H9 (cell line): ENCODE data around the gene SGTB. TPM values are rescaled to one million over a fixed set of nuclear protein-coding genes. Genes with fewer than 3 reads are reported as not detected.

Source experiments
- DNase-seq: peaks from one replicate; pipeline ENCODE4 v3.0.0-alpha.2; 2017
- H2AFZ ChIP-seq: one replicate; pipeline ENCODE4 v1.6.1; 2013; ENCODE audit warnings: mild to moderate bottlenecking, low read length, control low read depth, moderate library complexity
- H2AK5ac ChIP-seq: 2 replicates; pipeline ENCODE4 v1.6.1; 2013; ENCODE audit warnings: low read length, control low read depth, mixed read lengths; ENCODE audit not compliant: insufficient read length
- H2BK120ac ChIP-seq: one replicate; pipeline ENCODE4 v1.6.1; 2013; ENCODE audit warnings: low read depth, mild to moderate bottlenecking, low read length, control low read depth, inconsistent platforms; ENCODE audit not compliant: poor library complexity, severe bottlenecking
- H2BK12ac ChIP-seq: 2 replicates; pipeline ENCODE4 v1.6.1; 2013; ENCODE audit warnings: low read length, control low read depth, mixed read lengths, low read depth; ENCODE audit not compliant: insufficient read length
- H2BK15ac ChIP-seq: 2 replicates; pipeline ENCODE4 v1.6.1; 2013; ENCODE audit warnings: low read depth, low read length, control low read depth
- H2BK20ac ChIP-seq: one replicate; pipeline ENCODE4 v1.6.1; 2013; ENCODE audit warnings: low read depth, mild to moderate bottlenecking, low read length, control low read depth, inconsistent platforms; ENCODE audit not compliant: poor library complexity, severe bottlenecking
- H2BK5ac ChIP-seq: 2 replicates; pipeline ENCODE4 v1.6.1; 2013; ENCODE audit warnings: low read length, control low read depth, mixed read lengths; ENCODE audit not compliant: insufficient read length
- H3K14ac ChIP-seq: 2 replicates; pipeline ENCODE4 v1.6.1; 2013; ENCODE audit warnings: low read length, control low read depth; ENCODE audit not compliant: insufficient read depth
- H3K18ac ChIP-seq: 2 replicates; pipeline ENCODE4 v1.6.1; 2013; ENCODE audit warnings: low read depth, mild to moderate bottlenecking, mixed read lengths, low read length, control low read depth; ENCODE audit not compliant: insufficient read length
- H3K23ac ChIP-seq: 2 replicates; pipeline ENCODE4 v1.6.1; 2013; ENCODE audit warnings: low read length, control low read depth, mixed read lengths, low read depth; ENCODE audit not compliant: insufficient read length
- H3K23me2 ChIP-seq: 2 replicates; pipeline ENCODE4 v1.6.1; 2013; ENCODE audit warnings: low read depth, mild to moderate bottlenecking, mixed read lengths, low read length, control low read depth; ENCODE audit not compliant: insufficient read length, poor library complexity, severe bottlenecking
- H3K27ac ChIP-seq: 2 replicates; pipeline ENCODE4 v1.5.1; 2013; ENCODE audit warnings: low read length, control low read depth, mixed read lengths, low read depth; ENCODE audit not compliant: insufficient read length
- H3K27me3 ChIP-seq: 2 replicates; pipeline ENCODE4 v1.6.1; 2013; ENCODE audit warnings: low read length, control low read depth, inconsistent platforms; ENCODE audit not compliant: insufficient read depth
- H3K4ac ChIP-seq: 2 replicates; pipeline ENCODE4 v1.6.1; 2013; ENCODE audit warnings: low read depth, mild to moderate bottlenecking, control low read depth, inconsistent platforms, low read length, moderate library complexity
- H3K4me1 ChIP-seq: 2 replicates; pipeline ENCODE4 v1.6.1; 2013; ENCODE audit warnings: low read length, control low read depth, inconsistent platforms; ENCODE audit not compliant: insufficient read depth
- H3K4me2 ChIP-seq: 2 replicates; pipeline ENCODE4 v1.6.1; 2013; ENCODE audit warnings: low read length, control low read depth, mixed read lengths; ENCODE audit not compliant: insufficient read length, insufficient read depth
- H3K56ac ChIP-seq: 2 replicates; pipeline ENCODE4 v1.6.1; 2013; ENCODE audit warnings: low read depth, mild to moderate bottlenecking, mixed read lengths, low read length, control low read depth; ENCODE audit not compliant: insufficient read length
- H3K79me1 ChIP-seq: 2 replicates; pipeline ENCODE4 v1.6.1; 2013; ENCODE audit warnings: low read depth, mild to moderate bottlenecking, moderate library complexity, low read length, control low read depth, inconsistent platforms; ENCODE audit not compliant: insufficient read depth, poor library complexity, severe bottlenecking
- H3K79me2 ChIP-seq: 2 replicates; pipeline ENCODE4 v1.6.1; 2013; ENCODE audit warnings: low read length, control low read depth, inconsistent platforms; ENCODE audit not compliant: insufficient read depth
- H3K9ac ChIP-seq: 2 replicates; pipeline ENCODE4 v1.6.1; 2013; ENCODE audit warnings: low read length, control low read depth, mixed read lengths; ENCODE audit not compliant: insufficient read length; ENCODE audit errors: extremely low read depth
- H3K9me3 ChIP-seq: one replicate; pipeline ENCODE4 v1.6.1; 2013; ENCODE audit warnings: low read depth, low read length, inconsistent platforms; ENCODE audit not compliant: control insufficient read depth
- H3T11ph ChIP-seq: one replicate; pipeline ENCODE4 v1.6.1; 2013; ENCODE audit warnings: mild to moderate bottlenecking, low read length, control low read depth, inconsistent platforms
- H4K20me1 ChIP-seq: one replicate; pipeline ENCODE4 v1.6.1; 2013; ENCODE audit not compliant: control insufficient read depth, insufficient read length, insufficient read depth
- H4K5ac ChIP-seq: 2 replicates; pipeline ENCODE4 v1.6.1; 2013; ENCODE audit warnings: low read depth, mild to moderate bottlenecking, mixed read lengths, low read length, control low read depth; ENCODE audit not compliant: insufficient read length
- H4K8ac ChIP-seq: replicated peaks from 2 replicates; pipeline ENCODE4 v1.6.1; 2013; ENCODE audit warnings: low read length, control low read depth, mixed read lengths, low read depth; ENCODE audit not compliant: insufficient read length
- H4K91ac ChIP-seq: 2 replicates; pipeline ENCODE4 v1.6.1; 2013; ENCODE audit warnings: low read depth, mild to moderate bottlenecking, moderate library complexity, mixed read lengths, low read length, control low read depth; ENCODE audit not compliant: insufficient read length
- H3K27ac Mint-ChIP-seq, 3 experiments: 2 replicates in 2 of 3; 3 replicates in 1 of 3; pipeline ENCODE4 v1.8.0; 2020 to 2021; ENCODE audit warnings: mixed read lengths in 3 of 3, mild to moderate bottlenecking in 1 of 3, moderate library complexity in 1 of 3
- H3K27me3 Mint-ChIP-seq: 2 replicates; pipeline ENCODE4 v1.8.0; 2021; ENCODE audit warnings: low read depth, mild to moderate bottlenecking, moderate library complexity, mixed read lengths
- H3K36me3 Mint-ChIP-seq, 3 experiments: 2 replicates in 2 of 3; 3 replicates in 1 of 3; pipeline ENCODE4 v1.8.0; 2020 to 2021; ENCODE audit warnings: low read depth in 3 of 3, mixed read lengths in 3 of 3; ENCODE audit not compliant: insufficient read depth in 1 of 3
- H3K4me1 Mint-ChIP-seq, 2 experiments: 2 replicates each; pipeline ENCODE4 v1.8.0; 2020; ENCODE audit warnings: mixed read lengths in 2 of 2
- H3K4me3 Mint-ChIP-seq, 2 experiments: 2 replicates in 1 of 2; 3 replicates in 1 of 2; pipeline ENCODE4 v1.8.0; 2020 to 2021; ENCODE audit warnings: mild to moderate bottlenecking in 2 of 2, mixed read lengths in 2 of 2, moderate library complexity in 1 of 2
- H3K9me3 Mint-ChIP-seq, 2 experiments: 2 replicates in 1 of 2; 3 replicates in 1 of 2; pipeline ENCODE4 v1.8.0; 2020; ENCODE audit warnings: mild to moderate bottlenecking in 2 of 2, mixed read lengths in 2 of 2, moderate library complexity in 1 of 2
- WGBS: extraction: QIAGEN DNeasy Blood & Tissue Kit; methylation state at CpG from one replicate; pipeline ENCODE4 v1.1.7; 2013; ENCODE audit warnings: missing lambda C conversion rate, low lambda C conversion rate, mixed read lengths; ENCODE audit not compliant: insufficient read length; ENCODE audit errors: extremely low coverage; 5-methylcytosine and 5-hydroxymethylcytosine counted together
- total RNA-seq: library from RNA; stranded (reverse); gene quantifications from 2 replicates; pipeline ENCODE4 v1.2.1, GENCODE V29; 2021
- TF ChIP-seq, protein P1 (sequence below): fragments of 200-600 bp; sonication (generic); conservative IDR thresholded peaks from 3 replicates; pipeline ENCODE4 v1.8.0; 2021; ENCODE audit warnings: antibody characterized with exemption, mild to moderate bottlenecking

Gene SGTB
- total RNA-seq, 1 experiment from 2014 or later = 18.7 TPM

- Histone ChIP-seq H4K91ac (no peak overlapping the region), H3K9me3 (no peaks in the 10 kb centered on the region), H2BK120ac (no peak overlapping the region), H2AFZ (no peak overlapping the region), H3K79me2 (no peaks in the 10 kb centered on the region; the same call in 1 of the 2 replicates), H3K9ac (no peak overlapping the region), H4K20me1 (peaks cover 5% of the 10 kb centered on the region), H2BK15ac (no peak overlapping the region), H3K18ac (no peak overlapping the region), H3K4me1 (no peaks in the 10 kb centered on the region), H2BK5ac (no peak overlapping the region), H3K27me3 (no peaks in the 10 kb centered on the region), H2AK5ac (no peak overlapping the region), H2BK20ac (no peak overlapping the region), H3K4ac (no peak overlapping the region), H3K23me2 (no peaks in the 10 kb centered on the region), H4K8ac (no peak overlapping the region), H3K4me2 (no peak overlapping the region), H3K23ac (no peak overlapping the region), H2BK12ac (no peak overlapping the region), H3K27ac (no peak overlapping the region), H4K5ac (no peak overlapping the region), H3K79me1 (no peaks in the 10 kb centered on the region), H3T11ph (no peak overlapping the region), H3K14ac (no peak overlapping the region), H3K56ac (no peak overlapping the region)
- WGBS = no CpG with 5 or more reads among the region's 2 CpGs
- Mint-ChIP-seq H3K27ac (0 out of 7 replicates have a peak overlapping the region, but pooled peaks of 1 of the 3 experiments have one; percentile 23), H3K4me1 (peaks cover 13% of the 10 kb centered on the region in 2 experiments), H3K27me3 (no peaks in the 10 kb centered on the region), H3K4me3 (no peak overlapping the region), H3K9me3 (peaks cover 0 to 4% of the 10 kb centered on the region in 2 experiments; a peak in 2 of 5 replicates), H3K36me3 (peaks cover 22 to 29% (median 26%) of the 10 kb centered on the region in 3 experiments)
- TF ChIP-seq, protein P1, sequence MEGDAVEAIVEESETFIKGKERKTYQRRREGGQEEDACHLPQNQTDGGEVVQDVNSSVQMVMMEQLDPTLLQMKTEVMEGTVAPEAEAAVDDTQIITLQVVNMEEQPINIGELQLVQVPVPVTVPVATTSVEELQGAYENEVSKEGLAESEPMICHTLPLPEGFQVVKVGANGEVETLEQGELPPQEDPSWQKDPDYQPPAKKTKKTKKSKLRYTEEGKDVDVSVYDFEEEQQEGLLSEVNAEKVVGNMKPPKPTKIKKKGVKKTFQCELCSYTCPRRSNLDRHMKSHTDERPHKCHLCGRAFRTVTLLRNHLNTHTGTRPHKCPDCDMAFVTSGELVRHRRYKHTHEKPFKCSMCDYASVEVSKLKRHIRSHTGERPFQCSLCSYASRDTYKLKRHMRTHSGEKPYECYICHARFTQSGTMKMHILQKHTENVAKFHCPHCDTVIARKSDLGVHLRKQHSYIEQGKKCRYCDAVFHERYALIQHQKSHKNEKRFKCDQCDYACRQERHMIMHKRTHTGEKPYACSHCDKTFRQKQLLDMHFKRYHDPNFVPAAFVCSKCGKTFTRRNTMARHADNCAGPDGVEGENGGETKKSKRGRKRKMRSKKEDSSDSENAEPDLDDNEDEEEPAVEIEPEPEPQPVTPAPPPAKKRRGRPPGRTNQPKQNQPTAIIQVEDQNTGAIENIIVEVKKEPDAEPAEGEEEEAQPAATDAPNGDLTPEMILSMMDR = no peak
- DNase-seq = no peak
Observed at GRCh38 chr5:65771266-65771665, 49.4 kb upstream of the SGTB start.
